ENCODE data around the gene RIOK3.

The RIOK3 gene

GRCh38 chr18:23456835-23457234, 3.7 kb downstream of the RIOK3 start:
- Histone ChIP-seq H3K4me2 (ENCODE audit: low read length) (no peak overlapping the region), H3K4me3 (ENCODE audit: low read length) (no peak overlapping the region), H3K9ac (ENCODE audit: low read length) (no peak overlapping the region), H3K79me2 (ENCODE audit: low read length) (peaks cover 83% of the 10 kb centered on the region), H3K4me1 (ENCODE audit: low read length) (peaks cover 14% of the 10 kb centered on the region), H3K36me3 (replicated peaks; ENCODE audit: low read depth, low read length) (peaks cover 6% of the 10 kb centered on the region), H2AFZ (ENCODE audit: low read depth, low read length) (no peak overlapping the region), H3K27ac (ENCODE audit: low read length) (no peak overlapping the region), H3K9me3 (ENCODE audit: insufficient read depth, low read length) (no peaks in the 10 kb centered on the region), H4K20me1 (ENCODE audit: insufficient read depth, low read length) (peaks cover 51% of the 10 kb centered on the region), H3K27me3 (ENCODE audit: low read depth, low read length) (no peaks in the 10 kb centered on the region)
- TF ChIP-seq CTCF (IDR thresholded peaks at IDR 0.05; ENCODE audit: low read depth, low read length), result no peak
- TF ChIP-seq EZH2phosphoT487 (IDR thresholded peaks at IDR 0.05; ENCODE audit: low read depth), result no peak

- peaks cover 7% of the 10 kb centered on the region for H3K4me1 ChIP-seq (ENCODE audit: low read length)
- no peak overlapping the region for H3K9ac ChIP-seq (ENCODE audit: low read length)
- H3K36me3 ChIP-seq (replicated peaks; ENCODE audit: low read depth, low read length), result peaks cover 14% of the 10 kb centered on the region
- no peak overlapping the region for H2AFZ ChIP-seq (ENCODE audit: low read depth, low read length)
- no peak overlapping the region for H3K27ac ChIP-seq (ENCODE audit: low read length)
- H3K4me2 ChIP-seq (ENCODE audit: low read length), result no peak overlapping the region
- no peak overlapping the region for H3K4me3 ChIP-seq (ENCODE audit: low read length)
- no peaks in the 10 kb centered on the region for H3K9me3 ChIP-seq (ENCODE audit: insufficient read depth, low read length)
- no peak for TF ChIP-seq EZH2phosphoT487 (IDR thresholded peaks at IDR 0.05; ENCODE audit: low read depth)
- peaks cover 48% of the 10 kb centered on the region for H4K20me1 ChIP-seq (ENCODE audit: insufficient read depth, low read length)
- H3K79me2 ChIP-seq (ENCODE audit: low read length), result peaks cover 74% of the 10 kb centered on the region
- no peaks in the 10 kb centered on the region for H3K27me3 ChIP-seq (ENCODE audit: low read depth, low read length)
Observed at GRCh38 chr18:23458830-23459529, 5.9 kb downstream of the RIOK3 start.

GRCh38 chr18:23459530-23459921, 6.4 kb downstream of the RIOK3 start:
- Histone ChIP-seq H3K9me3 (ENCODE audit: insufficient read depth, low read length) (no peaks in the 10 kb centered on the region), H3K27ac (ENCODE audit: low read length) (no peak overlapping the region), H2AFZ (ENCODE audit: low read depth, low read length) (no peak overlapping the region), H3K36me3 (replicated peaks; ENCODE audit: low read depth, low read length) (peaks cover 19% of the 10 kb centered on the region), H3K4me3 (ENCODE audit: low read length) (no peak overlapping the region), H3K27me3 (ENCODE audit: low read depth, low read length) (no peaks in the 10 kb centered on the region), H3K9ac (ENCODE audit: low read length) (no peak overlapping the region), H3K79me2 (ENCODE audit: low read length) (peaks cover 69% of the 10 kb centered on the region), H4K20me1 (ENCODE audit: insufficient read depth, low read length) (peaks cover 43% of the 10 kb centered on the region), H3K4me1 (ENCODE audit: low read length) (peaks cover 1% of the 10 kb centered on the region; the same call in 1 of the 2 replicates), H3K4me2 (ENCODE audit: low read length) (no peak overlapping the region)
- TF ChIP-seq CTCF (IDR thresholded peaks at IDR 0.05; ENCODE audit: low read depth, low read length), result no peak
- TF ChIP-seq EZH2phosphoT487 (IDR thresholded peaks at IDR 0.05; ENCODE audit: low read depth), result no peak

GRCh38 chr18:23460285-23461273, 7.5 kb downstream of the RIOK3 start:
- no peaks in the 10 kb centered on the region for H3K9me3 ChIP-seq (ENCODE audit: insufficient read depth, low read length)
- H4K20me1 ChIP-seq (ENCODE audit: insufficient read depth, low read length), result peaks cover 42% of the 10 kb centered on the region
- no peak overlapping the region for H3K27ac ChIP-seq (ENCODE audit: low read length)
- H3K79me2 ChIP-seq (ENCODE audit: low read length), result peaks cover 58% of the 10 kb centered on the region
- no peak overlapping the region for H2AFZ ChIP-seq (ENCODE audit: low read depth, low read length)
- H3K4me2 ChIP-seq (ENCODE audit: low read length), result no peak overlapping the region
- no peak for TF ChIP-seq EZH2phosphoT487 (IDR thresholded peaks at IDR 0.05; ENCODE audit: low read depth)
- TF ChIP-seq CTCF (IDR thresholded peaks at IDR 0.05; ENCODE audit: low read depth, low read length), result no peak
- H3K4me3 ChIP-seq (ENCODE audit: low read length), result no peak overlapping the region
- H3K9ac ChIP-seq (ENCODE audit: low read length), result no peak overlapping the region
- no peaks in the 10 kb centered on the region for H3K4me1 ChIP-seq (ENCODE audit: low read length)
- no peaks in the 10 kb centered on the region for H3K27me3 ChIP-seq (ENCODE audit: low read depth, low read length)
- H3K36me3 ChIP-seq (replicated peaks; ENCODE audit: low read depth, low read length), result peaks cover 23% of the 10 kb centered on the region

Data from OCI-LY3 (cell line).